Measurements from ENCODE around the gene COX6A2. TPM values are rescaled to one million over a fixed set of nuclear protein-coding genes. Genes with fewer than 3 reads are reported as not detected.

Gene COX6A2
- total and polyA plus RNA-seq, 2 donors (not counting 3 experiments of a cell fraction or from before 2014, with no cell fraction given): not detected

DNA sequence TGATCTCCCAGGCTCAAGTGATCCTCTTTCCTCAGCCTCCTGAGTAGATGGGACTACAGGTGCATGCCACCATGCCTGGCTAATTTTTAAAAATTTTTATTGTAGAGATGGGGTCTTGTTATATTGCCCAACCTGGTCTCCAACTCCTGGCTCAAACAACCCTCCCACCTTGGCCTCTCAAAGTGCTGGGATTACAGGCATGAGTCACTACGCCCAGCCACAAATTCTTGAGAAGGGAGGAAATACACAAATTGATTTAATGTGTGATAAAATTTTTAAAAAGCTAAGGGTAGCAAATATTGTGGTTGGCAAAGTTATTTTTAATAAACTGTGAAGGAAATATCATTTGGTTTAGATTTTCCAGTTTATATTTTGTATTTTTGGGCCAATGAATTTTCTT lies 25.5 kb downstream of the COX6A2 start:
- Histone ChIP-seq H3K9me1 (replicated peaks; ENCODE audit: control insufficient read depth, extremely low read depth, insufficient read depth, low read length) (no peaks in the 10 kb centered on the region), H3K27ac (ENCODE audit: insufficient read depth, low read depth, low read length) (no peak overlapping the region), H3K36me3 (ENCODE audit: control insufficient read depth in 2 of 2, extremely low read depth in 1 of 2, insufficient read depth in 2 of 2, low read length in 2 of 2) (no peaks in the 10 kb centered on the region), H3K4me2 (ENCODE audit: insufficient read depth, low read length) (no peak overlapping the region), H2AFZ (ENCODE audit: low read depth, low read length) (no peak overlapping the region), H3K79me2 (ENCODE audit: control insufficient read depth, insufficient read depth, low read length) (no peaks in the 10 kb centered on the region), H3K27me3 (ENCODE audit: control insufficient read depth in 2 of 2, insufficient read depth in 2 of 2, low read length in 2 of 2) (no peaks in the 10 kb centered on the region), H3K9ac (replicated peaks; ENCODE audit: extremely low read depth, insufficient read depth, low read length) (no peak overlapping the region), H3K4me3 (replicated peaks in 1 of 3; ENCODE audit: insufficient read depth in 1 of 3, low read depth in 1 of 3, low read length in 3 of 3) (no peak overlapping the region), H3K4me1 (ENCODE audit: control insufficient read depth, extremely low read depth, insufficient read depth, low read length) (no peaks in the 10 kb centered on the region), H4K20me1 (replicated peaks; ENCODE audit: control insufficient read depth, extremely low read depth, insufficient read depth, low read length) (no peaks in the 10 kb centered on the region), H3K9me3 (replicated peaks; ENCODE audit: control insufficient read depth, insufficient read depth, low read length) (no peaks in the 10 kb centered on the region)
- CTCF ChIA-PET: interaction anchor here (1.5 to 1.7 kb wide), 2 partner anchors 20 to 41 kb away, joined by 3 to 5 read pairs; no protein-coding TSS in a partner anchor
- POLR2A ChIA-PET: no interaction called here
- BruUV-seq (replicated peaks): no TSS peak
- FAIRE-seq (peak; percentile 18), DNase-seq (ENCODE audit: low read depth, low spot score) (no peak)
- TF ChIP-seq, protein P1, sequence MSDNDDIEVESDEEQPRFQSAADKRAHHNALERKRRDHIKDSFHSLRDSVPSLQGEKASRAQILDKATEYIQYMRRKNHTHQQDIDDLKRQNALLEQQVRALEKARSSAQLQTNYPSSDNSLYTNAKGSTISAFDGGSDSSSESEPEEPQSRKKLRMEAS (IDR thresholded peaks at IDR 0.05; ENCODE audit: insufficient read depth, insufficient read length): no peak
- TF ChIP-seq POLR2A (IDR thresholded peaks at IDR 0.05; ENCODE audit: low read depth, low read length) (no peak), FOS (IDR thresholded peaks at IDR 0.05; ENCODE audit: borderline replicate concordance, insufficient read depth, low read length) (no peak), MYC (IDR thresholded peaks at IDR 0.05; ENCODE audit: low read depth, low read length) (no peak), EZH2 (IDR thresholded peaks at IDR 0.05; ENCODE audit: borderline replicate concordance, low read depth, low read length, severe bottlenecking) (no peak), POLR2AphosphoS5 (IDR thresholded peaks at IDR 0.05; ENCODE audit: insufficient read depth, low read depth, low read length) (no peak), GATA2 (IDR thresholded peaks at IDR 0.05; ENCODE audit: insufficient read depth, insufficient read length, low read depth, low read length) (no peak), JUN (IDR thresholded peaks at IDR 0.05; ENCODE audit: borderline replicate concordance, insufficient read depth, insufficient read length, low read depth) (no peak)
- TF ChIP-seq, protein P2, sequence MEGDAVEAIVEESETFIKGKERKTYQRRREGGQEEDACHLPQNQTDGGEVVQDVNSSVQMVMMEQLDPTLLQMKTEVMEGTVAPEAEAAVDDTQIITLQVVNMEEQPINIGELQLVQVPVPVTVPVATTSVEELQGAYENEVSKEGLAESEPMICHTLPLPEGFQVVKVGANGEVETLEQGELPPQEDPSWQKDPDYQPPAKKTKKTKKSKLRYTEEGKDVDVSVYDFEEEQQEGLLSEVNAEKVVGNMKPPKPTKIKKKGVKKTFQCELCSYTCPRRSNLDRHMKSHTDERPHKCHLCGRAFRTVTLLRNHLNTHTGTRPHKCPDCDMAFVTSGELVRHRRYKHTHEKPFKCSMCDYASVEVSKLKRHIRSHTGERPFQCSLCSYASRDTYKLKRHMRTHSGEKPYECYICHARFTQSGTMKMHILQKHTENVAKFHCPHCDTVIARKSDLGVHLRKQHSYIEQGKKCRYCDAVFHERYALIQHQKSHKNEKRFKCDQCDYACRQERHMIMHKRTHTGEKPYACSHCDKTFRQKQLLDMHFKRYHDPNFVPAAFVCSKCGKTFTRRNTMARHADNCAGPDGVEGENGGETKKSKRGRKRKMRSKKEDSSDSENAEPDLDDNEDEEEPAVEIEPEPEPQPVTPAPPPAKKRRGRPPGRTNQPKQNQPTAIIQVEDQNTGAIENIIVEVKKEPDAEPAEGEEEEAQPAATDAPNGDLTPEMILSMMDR (IDR thresholded peaks at IDR 0.05; ENCODE audit: extremely low read depth in 1 of 2, insufficient read depth in 1 of 2, low read depth in 1 of 2, low read length in 2 of 2): no peak
- dilution Hi-C loops (cut with MboI; ENCODE audit: extremely low pct_ligation_motif_present, low sequenced_read_pairs) (no loop called here), intact Hi-C loops (cut with micrococcal nuclease) (no loop called here)
